H9 (cell line): ENCODE data around the gene NKX6-2. TPM values are rescaled to one million over a fixed set of nuclear protein-coding genes. Genes with fewer than 3 reads are reported as not detected.
A peak's percentile ranks its signal among the peaks of the same experiment; 100 is the strongest.

Experiments used
- DNase-seq: peaks from one replicate; pipeline ENCODE4 v3.0.0-alpha.2; 2017
- H2AFZ ChIP-seq: one replicate; pipeline ENCODE4 v1.6.1; 2013; ENCODE audit warnings: mild to moderate bottlenecking, low read length, control low read depth, moderate library complexity
- H2AK5ac ChIP-seq: 2 replicates; pipeline ENCODE4 v1.6.1; 2013; ENCODE audit warnings: low read length, control low read depth, mixed read lengths; ENCODE audit not compliant: insufficient read length
- H2BK120ac ChIP-seq: one replicate; pipeline ENCODE4 v1.6.1; 2013; ENCODE audit warnings: low read depth, mild to moderate bottlenecking, low read length, control low read depth, inconsistent platforms; ENCODE audit not compliant: poor library complexity, severe bottlenecking
- H2BK12ac ChIP-seq: 2 replicates; pipeline ENCODE4 v1.6.1; 2013; ENCODE audit warnings: low read length, control low read depth, mixed read lengths, low read depth; ENCODE audit not compliant: insufficient read length
- H2BK15ac ChIP-seq: 2 replicates; pipeline ENCODE4 v1.6.1; 2013; ENCODE audit warnings: low read depth, low read length, control low read depth
- H2BK20ac ChIP-seq: one replicate; pipeline ENCODE4 v1.6.1; 2013; ENCODE audit warnings: low read depth, mild to moderate bottlenecking, low read length, control low read depth, inconsistent platforms; ENCODE audit not compliant: poor library complexity, severe bottlenecking
- H2BK5ac ChIP-seq: 2 replicates; pipeline ENCODE4 v1.6.1; 2013; ENCODE audit warnings: low read length, control low read depth, mixed read lengths; ENCODE audit not compliant: insufficient read length
- H3K14ac ChIP-seq: 2 replicates; pipeline ENCODE4 v1.6.1; 2013; ENCODE audit warnings: low read length, control low read depth; ENCODE audit not compliant: insufficient read depth
- H3K18ac ChIP-seq: 2 replicates; pipeline ENCODE4 v1.6.1; 2013; ENCODE audit warnings: low read depth, mild to moderate bottlenecking, mixed read lengths, low read length, control low read depth; ENCODE audit not compliant: insufficient read length
- H3K23ac ChIP-seq: 2 replicates; pipeline ENCODE4 v1.6.1; 2013; ENCODE audit warnings: low read length, control low read depth, mixed read lengths, low read depth; ENCODE audit not compliant: insufficient read length
- H3K23me2 ChIP-seq: 2 replicates; pipeline ENCODE4 v1.6.1; 2013; ENCODE audit warnings: low read depth, mild to moderate bottlenecking, mixed read lengths, low read length, control low read depth; ENCODE audit not compliant: insufficient read length, poor library complexity, severe bottlenecking
- H3K27ac ChIP-seq: 2 replicates; pipeline ENCODE4 v1.5.1; 2013; ENCODE audit warnings: low read length, control low read depth, mixed read lengths, low read depth; ENCODE audit not compliant: insufficient read length
- H3K27me3 ChIP-seq: 2 replicates; pipeline ENCODE4 v1.6.1; 2013; ENCODE audit warnings: low read length, control low read depth, inconsistent platforms; ENCODE audit not compliant: insufficient read depth
- H3K4ac ChIP-seq: 2 replicates; pipeline ENCODE4 v1.6.1; 2013; ENCODE audit warnings: low read depth, mild to moderate bottlenecking, control low read depth, inconsistent platforms, low read length, moderate library complexity
- H3K4me1 ChIP-seq: 2 replicates; pipeline ENCODE4 v1.6.1; 2013; ENCODE audit warnings: low read length, control low read depth, inconsistent platforms; ENCODE audit not compliant: insufficient read depth
- H3K4me2 ChIP-seq: 2 replicates; pipeline ENCODE4 v1.6.1; 2013; ENCODE audit warnings: low read length, control low read depth, mixed read lengths; ENCODE audit not compliant: insufficient read length, insufficient read depth
- H3K56ac ChIP-seq: 2 replicates; pipeline ENCODE4 v1.6.1; 2013; ENCODE audit warnings: low read depth, mild to moderate bottlenecking, mixed read lengths, low read length, control low read depth; ENCODE audit not compliant: insufficient read length
- H3K79me1 ChIP-seq: 2 replicates; pipeline ENCODE4 v1.6.1; 2013; ENCODE audit warnings: low read depth, mild to moderate bottlenecking, moderate library complexity, low read length, control low read depth, inconsistent platforms; ENCODE audit not compliant: insufficient read depth, poor library complexity, severe bottlenecking
- H3K79me2 ChIP-seq: 2 replicates; pipeline ENCODE4 v1.6.1; 2013; ENCODE audit warnings: low read length, control low read depth, inconsistent platforms; ENCODE audit not compliant: insufficient read depth
- H3K9ac ChIP-seq: 2 replicates; pipeline ENCODE4 v1.6.1; 2013; ENCODE audit warnings: low read length, control low read depth, mixed read lengths; ENCODE audit not compliant: insufficient read length; ENCODE audit errors: extremely low read depth
- H3K9me3 ChIP-seq: one replicate; pipeline ENCODE4 v1.6.1; 2013; ENCODE audit warnings: low read depth, low read length, inconsistent platforms; ENCODE audit not compliant: control insufficient read depth
- H3T11ph ChIP-seq: one replicate; pipeline ENCODE4 v1.6.1; 2013; ENCODE audit warnings: mild to moderate bottlenecking, low read length, control low read depth, inconsistent platforms
- H4K20me1 ChIP-seq: one replicate; pipeline ENCODE4 v1.6.1; 2013; ENCODE audit not compliant: control insufficient read depth, insufficient read length, insufficient read depth
- H4K5ac ChIP-seq: 2 replicates; pipeline ENCODE4 v1.6.1; 2013; ENCODE audit warnings: low read depth, mild to moderate bottlenecking, mixed read lengths, low read length, control low read depth; ENCODE audit not compliant: insufficient read length
- H4K8ac ChIP-seq: replicated peaks from 2 replicates; pipeline ENCODE4 v1.6.1; 2013; ENCODE audit warnings: low read length, control low read depth, mixed read lengths, low read depth; ENCODE audit not compliant: insufficient read length
- H4K91ac ChIP-seq: 2 replicates; pipeline ENCODE4 v1.6.1; 2013; ENCODE audit warnings: low read depth, mild to moderate bottlenecking, moderate library complexity, mixed read lengths, low read length, control low read depth; ENCODE audit not compliant: insufficient read length
- H3K27ac Mint-ChIP-seq, 3 experiments: 2 replicates in 2 of 3; 3 replicates in 1 of 3; pipeline ENCODE4 v1.8.0; 2020 to 2021; ENCODE audit warnings: mixed read lengths in 3 of 3, mild to moderate bottlenecking in 1 of 3, moderate library complexity in 1 of 3
- H3K27me3 Mint-ChIP-seq: 2 replicates; pipeline ENCODE4 v1.8.0; 2021; ENCODE audit warnings: low read depth, mild to moderate bottlenecking, moderate library complexity, mixed read lengths
- H3K36me3 Mint-ChIP-seq, 3 experiments: 2 replicates in 2 of 3; 3 replicates in 1 of 3; pipeline ENCODE4 v1.8.0; 2020 to 2021; ENCODE audit warnings: low read depth in 3 of 3, mixed read lengths in 3 of 3; ENCODE audit not compliant: insufficient read depth in 1 of 3
- H3K4me1 Mint-ChIP-seq, 2 experiments: 2 replicates each; pipeline ENCODE4 v1.8.0; 2020; ENCODE audit warnings: mixed read lengths in 2 of 2
- H3K4me3 Mint-ChIP-seq, 2 experiments: 2 replicates in 1 of 2; 3 replicates in 1 of 2; pipeline ENCODE4 v1.8.0; 2020 to 2021; ENCODE audit warnings: mild to moderate bottlenecking in 2 of 2, mixed read lengths in 2 of 2, moderate library complexity in 1 of 2
- H3K9me3 Mint-ChIP-seq, 2 experiments: 2 replicates in 1 of 2; 3 replicates in 1 of 2; pipeline ENCODE4 v1.8.0; 2020; ENCODE audit warnings: mild to moderate bottlenecking in 2 of 2, mixed read lengths in 2 of 2, moderate library complexity in 1 of 2
- WGBS: extraction: QIAGEN DNeasy Blood & Tissue Kit; methylation state at CpG from one replicate; pipeline ENCODE4 v1.1.7; 2013; ENCODE audit warnings: missing lambda C conversion rate, low lambda C conversion rate, mixed read lengths; ENCODE audit not compliant: insufficient read length; ENCODE audit errors: extremely low coverage; 5-methylcytosine and 5-hydroxymethylcytosine counted together
- total RNA-seq: library from RNA; stranded (reverse); gene quantifications from 2 replicates; pipeline ENCODE4 v1.2.1, GENCODE V29; 2021
- TF ChIP-seq, protein P1 (sequence below): fragments of 200-600 bp; sonication (generic); conservative IDR thresholded peaks from 3 replicates; pipeline ENCODE4 v1.8.0; 2021; ENCODE audit warnings: antibody characterized with exemption, mild to moderate bottlenecking

NKX6-2 gene
- total RNA-seq, 1 experiment from 2014 or later: 0.13 TPM

DNA sequence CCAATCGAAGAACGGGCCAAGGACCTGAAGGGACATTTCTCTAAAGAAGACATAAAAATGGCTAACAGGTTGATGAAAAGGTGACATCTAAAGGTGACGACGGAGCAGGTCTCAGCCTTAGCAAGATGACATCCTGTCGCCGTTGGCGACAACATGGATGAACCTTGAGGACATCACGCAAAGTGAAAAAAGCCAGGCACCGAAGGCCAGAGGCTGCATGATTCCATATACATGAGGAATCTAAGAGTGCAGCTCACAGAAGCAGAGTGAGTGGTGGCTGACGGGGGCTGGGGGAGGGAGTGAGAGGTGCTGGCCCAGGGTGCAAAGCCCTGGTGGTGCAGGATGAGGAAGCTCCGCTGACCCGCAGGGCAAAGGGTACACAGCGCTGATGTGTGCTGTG is 34.1 kb upstream of the NKX6-2 start:
- Histone ChIP-seq H4K20me1 (no peaks in the 10 kb centered on the region), H4K91ac (no peak overlapping the region), H3K27me3 (no peaks in the 10 kb centered on the region), H3K9me3 (peaks cover 13% of the 10 kb centered on the region), H3K79me1 (no peaks in the 10 kb centered on the region), H3K79me2 (no peaks in the 10 kb centered on the region), H3K27ac (no peak overlapping the region), H3T11ph (no peak overlapping the region), H3K4ac (no peak overlapping the region), H2BK12ac (no peak overlapping the region), H4K8ac (no peak overlapping the region), H2AFZ (no peak overlapping the region), H2BK120ac (no peak overlapping the region), H2BK15ac (no peak overlapping the region), H3K23me2 (peaks cover 2% of the 10 kb centered on the region), H3K18ac (no peak overlapping the region), H2AK5ac (no peak overlapping the region), H3K4me2 (no peak overlapping the region), H2BK20ac (no peak overlapping the region), H4K5ac (no peak overlapping the region), H3K4me1 (no peaks in the 10 kb centered on the region), H3K23ac (no peak overlapping the region), H3K9ac (no peak overlapping the region), H3K14ac (no peak overlapping the region), H2BK5ac (no peak overlapping the region), H3K56ac (no peak overlapping the region)
- DNase-seq: peak; percentile 17
- Mint-ChIP-seq H3K27me3 (peaks cover 10% of the 10 kb centered on the region), H3K36me3 (peaks cover 2 to 4% (median 3%) of the 10 kb centered on the region in 3 experiments; a peak in 3 of 7 replicates), H3K4me1 (no peaks in the 10 kb centered on the region), H3K4me3 (peak overlapping the region in 1 of 2 experiments; percentile 31; a peak in 1 of 5 replicates), H3K27ac (no peak overlapping the region), H3K9me3 (peaks cover 3 to 7% of the 10 kb centered on the region in 2 experiments)
- WGBS: no CpG with 5 or more reads among the region's 13 CpGs
- TF ChIP-seq, protein P1, sequence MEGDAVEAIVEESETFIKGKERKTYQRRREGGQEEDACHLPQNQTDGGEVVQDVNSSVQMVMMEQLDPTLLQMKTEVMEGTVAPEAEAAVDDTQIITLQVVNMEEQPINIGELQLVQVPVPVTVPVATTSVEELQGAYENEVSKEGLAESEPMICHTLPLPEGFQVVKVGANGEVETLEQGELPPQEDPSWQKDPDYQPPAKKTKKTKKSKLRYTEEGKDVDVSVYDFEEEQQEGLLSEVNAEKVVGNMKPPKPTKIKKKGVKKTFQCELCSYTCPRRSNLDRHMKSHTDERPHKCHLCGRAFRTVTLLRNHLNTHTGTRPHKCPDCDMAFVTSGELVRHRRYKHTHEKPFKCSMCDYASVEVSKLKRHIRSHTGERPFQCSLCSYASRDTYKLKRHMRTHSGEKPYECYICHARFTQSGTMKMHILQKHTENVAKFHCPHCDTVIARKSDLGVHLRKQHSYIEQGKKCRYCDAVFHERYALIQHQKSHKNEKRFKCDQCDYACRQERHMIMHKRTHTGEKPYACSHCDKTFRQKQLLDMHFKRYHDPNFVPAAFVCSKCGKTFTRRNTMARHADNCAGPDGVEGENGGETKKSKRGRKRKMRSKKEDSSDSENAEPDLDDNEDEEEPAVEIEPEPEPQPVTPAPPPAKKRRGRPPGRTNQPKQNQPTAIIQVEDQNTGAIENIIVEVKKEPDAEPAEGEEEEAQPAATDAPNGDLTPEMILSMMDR: no peak
